WTC11 (cell line): ENCODE data around the gene DNAJC21. TPM values are rescaled to one million over a fixed set of nuclear protein-coding genes. Genes with fewer than 3 reads are reported as not detected.

Experiments
- ATAC-seq: fragments of 200-7000 bp; cut with Tn5 transposase; 2 replicates; pipeline ENCODE4 v1.10.0; 2021; ENCODE audit warnings: mild to moderate bottlenecking, moderate library complexity
- CTCF ChIA-PET: fragments of 300-600 bp; sonication (Branson Sonifier 250); formaldehyde crosslinking; loops from one replicate; lab custom pipeline; 2021; ENCODE audit warnings: antibody characterized with exemption; lab: Charles Lee
- POLR2A ChIA-PET: fragments of 350-600 bp; sonication (Branson Sonifier 250); formaldehyde crosslinking; loops from one replicate; lab custom pipeline; 2021; ENCODE audit warnings: antibody characterized with exemption; lab: Charles Lee
- DNase-seq: peaks from one replicate; pipeline ENCODE4 v3.0.0; 2021; ENCODE audit warnings: low spot score
- H3K27ac Mint-ChIP-seq: 2 replicates; pipeline ENCODE4 v1.8.0; 2021; ENCODE audit warnings: mixed read lengths
- H3K27me3 Mint-ChIP-seq: 2 replicates; pipeline ENCODE4 v1.8.0; 2021; ENCODE audit warnings: low read depth, mild to moderate bottlenecking, moderate library complexity, mixed read lengths
- H3K36me3 Mint-ChIP-seq: 2 replicates; pipeline ENCODE4 v1.8.0; 2021; ENCODE audit warnings: mixed read lengths
- H3K4me1 Mint-ChIP-seq: 2 replicates; pipeline ENCODE4 v1.8.0; 2022; ENCODE audit warnings: mixed read lengths
- H3K4me3 Mint-ChIP-seq: 2 replicates; pipeline ENCODE4 v1.8.0; 2021; ENCODE audit warnings: mild to moderate bottlenecking, moderate library complexity, mixed read lengths
- H3K9me3 Mint-ChIP-seq: 2 replicates; pipeline ENCODE4 v1.8.0; 2021; ENCODE audit warnings: mixed read lengths
- AR ChIP-seq: fragments of 250-450 bp; sonication (Bioruptor Pico); IDR thresholded peaks from 2 replicates; pipeline ENCODE4 v1.9.0; 2021; ENCODE audit warnings: mild to moderate bottlenecking
- CREB1 ChIP-seq: sonication (generic); formaldehyde crosslinking; IDR thresholded peaks from 2 replicates; pipeline ENCODE4 v1.8.0; 2023; ENCODE audit warnings: mild to moderate bottlenecking, missing genetic modification reagents
- ESRRA ChIP-seq: sonication (generic); formaldehyde crosslinking; IDR thresholded peaks from 2 replicates; pipeline ENCODE4 v1.8.1; 2022; ENCODE audit warnings: mild to moderate bottlenecking, missing genetic modification reagents, borderline replicate concordance
- GTF2I ChIP-seq: fragments of 250-450 bp; sonication (Bioruptor Pico); conservative IDR thresholded peaks from 2 replicates; pipeline ENCODE4 v1.4.0; 2021; ENCODE audit warnings: mild to moderate bottlenecking
- RELA ChIP-seq: sonication (generic); formaldehyde crosslinking; IDR thresholded peaks from 2 replicates; pipeline ENCODE4 v1.8.1; 2022; ENCODE audit warnings: missing genetic modification reagents, mild to moderate bottlenecking, borderline replicate concordance
- ZBTB21 ChIP-seq: sonication (generic); formaldehyde crosslinking; IDR thresholded peaks from 2 replicates; pipeline ENCODE4 v1.8.1; 2023; ENCODE audit warnings: mild to moderate bottlenecking, missing genetic modification reagents, borderline replicate concordance
- ZNF138 ChIP-seq: sonication (generic); formaldehyde crosslinking; conservative IDR thresholded peaks from 2 replicates; pipeline ENCODE4 v1.8.1; 2022; ENCODE audit warnings: mild to moderate bottlenecking, moderate library complexity, missing genetic modification reagents
- ZNF232 ChIP-seq: sonication (generic); formaldehyde crosslinking; IDR thresholded peaks from 2 replicates; pipeline ENCODE4 v1.8.0; 2022; ENCODE audit warnings: mild to moderate bottlenecking, missing genetic modification reagents
- ZNF281 ChIP-seq: sonication (generic); formaldehyde crosslinking; IDR thresholded peaks from 2 replicates; pipeline ENCODE4 v1.8.0; 2023; ENCODE audit warnings: mild to moderate bottlenecking, missing genetic modification reagents
- total RNA-seq: library from RNA; stranded (reverse); gene quantifications from 3 replicates; pipeline ENCODE4 v1.2.3, GENCODE V29; 2021
- TF ChIP-seq, protein P1 (sequence below): sonication (generic); formaldehyde crosslinking; IDR thresholded peaks from 2 replicates; pipeline ENCODE4 v1.8.0; 2023; ENCODE audit warnings: missing genetic modification reagents
- TF ChIP-seq, protein P2 (sequence below): sonication (generic); formaldehyde crosslinking; IDR thresholded peaks from 2 replicates; pipeline ENCODE4 v1.8.0; 2022; ENCODE audit warnings: mild to moderate bottlenecking, missing genetic modification reagents
- TF ChIP-seq, protein P3 (sequence below): sonication (generic); formaldehyde crosslinking; IDR thresholded peaks from 2 replicates; pipeline ENCODE4 v1.8.1; 2023; ENCODE audit warnings: mild to moderate bottlenecking, moderate library complexity, missing genetic modification reagents
- TF ChIP-seq, protein P4 (sequence below): fragments of 250-450 bp; sonication (Bioruptor Pico); IDR thresholded peaks from 2 replicates; pipeline ENCODE4 v1.9.0; 2021; ENCODE audit warnings: mild to moderate bottlenecking

The DNAJC21 gene
- total RNA-seq, 1 experiment from 2014 or later, result 62.5 TPM

- no peak overlapping the region for H3K27ac Mint-ChIP-seq
- peaks cover 30% of the 10 kb centered on the region for H3K36me3 Mint-ChIP-seq
- peaks cover 25% of the 10 kb centered on the region for H3K4me1 Mint-ChIP-seq
- no peaks in the 10 kb centered on the region for H3K27me3 Mint-ChIP-seq
- TF ChIP-seq ZNF232 (CRISPR knock-in tag), result no peak; the same call in 1 of the 2 replicates
- TF ChIP-seq, protein P1, sequence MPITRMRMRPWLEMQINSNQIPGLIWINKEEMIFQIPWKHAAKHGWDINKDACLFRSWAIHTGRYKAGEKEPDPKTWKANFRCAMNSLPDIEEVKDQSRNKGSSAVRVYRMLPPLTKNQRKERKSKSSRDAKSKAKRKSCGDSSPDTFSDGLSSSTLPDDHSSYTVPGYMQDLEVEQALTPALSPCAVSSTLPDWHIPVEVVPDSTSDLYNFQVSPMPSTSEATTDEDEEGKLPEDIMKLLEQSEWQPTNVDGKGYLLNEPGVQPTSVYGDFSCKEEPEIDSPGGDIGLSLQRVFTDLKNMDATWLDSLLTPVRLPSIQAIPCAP (CRISPR knock-in tag), result 0 out of 2 replicates have a peak, but pooled peaks have one; percentile 33
- TF ChIP-seq, protein P2, sequence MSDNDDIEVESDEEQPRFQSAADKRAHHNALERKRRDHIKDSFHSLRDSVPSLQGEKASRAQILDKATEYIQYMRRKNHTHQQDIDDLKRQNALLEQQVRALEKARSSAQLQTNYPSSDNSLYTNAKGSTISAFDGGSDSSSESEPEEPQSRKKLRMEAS, result peak; percentile 14; the same call in 1 of the 2 replicates
- TF ChIP-seq, protein P3, sequence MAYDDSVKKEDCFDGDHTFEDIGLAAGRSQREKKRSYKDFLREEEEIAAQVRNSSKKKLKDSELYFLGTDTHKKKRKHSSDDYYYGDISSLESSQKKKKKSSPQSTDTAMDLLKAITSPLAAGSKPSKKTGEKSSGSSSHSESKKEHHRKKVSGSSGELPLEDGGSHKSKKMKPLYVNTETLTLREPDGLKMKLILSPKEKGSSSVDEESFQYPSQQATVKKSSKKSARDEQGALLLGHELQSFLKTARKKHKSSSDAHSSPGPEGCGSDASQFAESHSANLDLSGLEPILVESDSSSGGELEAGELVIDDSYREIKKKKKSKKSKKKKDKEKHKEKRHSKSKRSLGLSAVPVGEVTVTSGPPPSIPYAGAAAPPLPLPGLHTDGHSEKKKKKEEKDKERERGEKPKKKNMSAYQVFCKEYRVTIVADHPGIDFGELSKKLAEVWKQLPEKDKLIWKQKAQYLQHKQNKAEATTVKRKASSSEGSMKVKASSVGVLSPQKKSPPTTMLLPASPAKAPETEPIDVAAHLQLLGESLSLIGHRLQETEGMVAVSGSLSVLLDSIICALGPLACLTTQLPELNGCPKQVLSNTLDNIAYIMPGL (CRISPR knock-in tag), result 0 out of 2 replicates have a peak, but pooled peaks have one; percentile 12
- TF ChIP-seq, all 79 proteins: peak for 3
- DNase-seq (no peak), ATAC-seq (no peak; the same call in 1 of the 2 replicates)
- ChIA-PET CTCF (interaction anchor here (0.9 to 2.2 kb wide), 9 partner anchors 13 to 441 kb away, joined by 3 to 19 read pairs (median 6); partner anchors contain the start of genes DNAJC21 and TTC23L), POLR2A (interaction anchor here (0.9 to 3.4 kb wide), 7 partner anchors 14 to 441 kb away, joined by 3 to 59 read pairs (median 4); partner anchors contain the start of genes DNAJC21 and TTC23L)
- H3K4me3 Mint-ChIP-seq, result no peak overlapping the region
- H3K9me3 Mint-ChIP-seq, result no peaks in the 10 kb centered on the region
Observed at GRCh38 chr5:34915856-34916192, 13.5 kb upstream of the DNAJC21 start.

DNA sequence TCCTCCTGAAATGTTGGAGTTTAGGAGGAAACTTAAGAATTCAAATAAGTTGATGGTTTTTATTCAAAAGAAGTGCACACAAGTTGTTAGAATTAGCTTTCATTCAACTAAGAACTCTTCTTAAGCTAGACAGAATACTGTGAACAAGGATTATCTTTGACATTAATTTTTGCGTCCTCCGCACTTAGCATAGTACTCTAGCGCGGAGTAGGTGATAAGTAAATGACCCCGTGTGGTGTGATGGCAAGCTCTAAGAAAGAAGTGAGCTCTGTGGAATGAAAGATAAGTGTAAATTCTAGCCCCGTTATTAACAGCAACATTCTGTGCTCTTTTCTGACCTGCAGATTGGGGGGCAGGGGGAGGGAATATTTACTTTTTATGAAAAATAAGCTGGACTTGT lies 12.8 kb upstream of the DNAJC21 start:
- ATAC-seq (no peak), DNase-seq (no peak)
- ChIA-PET CTCF (interaction anchor here (2.1 to 2.2 kb wide), 2 partner anchors 41 to 442 kb away, joined by 7 to 10 read pairs; no protein-coding TSS in a partner anchor), POLR2A (interaction anchor here (0.5 to 3.4 kb wide), 3 partner anchors 13 to 63 kb away, joined by 3 to 59 read pairs (median 3); partner anchors contain the start of gene DNAJC21)
- Mint-ChIP-seq H3K27me3 (no peaks in the 10 kb centered on the region), H3K27ac (no peak overlapping the region), H3K4me3 (no peak overlapping the region), H3K9me3 (no peaks in the 10 kb centered on the region), H3K4me1 (peaks cover 25% of the 10 kb centered on the region), H3K36me3 (peaks cover 30% of the 10 kb centered on the region)
- TF ChIP-seq ZNF138 (CRISPR knock-in tag) (no peak), RELA (CRISPR knock-in tag) (no peak), CREB1 (CRISPR knock-in tag) (no peak), AR (CRISPR knock-in tag) (no peak), ZNF281 (no peak), GTF2I (CRISPR knock-in tag) (no peak), ZBTB21 (CRISPR knock-in tag) (no peak), ESRRA (CRISPR knock-in tag) (no peak)
- TF ChIP-seq, protein P4, sequence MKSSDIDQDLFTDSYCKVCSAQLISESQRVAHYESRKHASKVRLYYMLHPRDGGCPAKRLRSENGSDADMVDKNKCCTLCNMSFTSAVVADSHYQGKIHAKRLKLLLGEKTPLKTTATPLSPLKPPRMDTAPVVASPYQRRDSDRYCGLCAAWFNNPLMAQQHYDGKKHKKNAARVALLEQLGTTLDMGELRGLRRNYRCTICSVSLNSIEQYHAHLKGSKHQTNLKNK (CRISPR knock-in tag), result no peak
